Esophagus muscularis mucosa (tissue), 4 donors: Measurements from ENCODE around the gene CBLB. TPM values are rescaled to one million over a fixed set of nuclear protein-coding genes. Genes with fewer than 3 reads are reported as not detected.

Experiments
- DNase-seq: peaks from one replicate; pipeline ENCODE4 v3.0.0-alpha.2; 2017; ENCODE audit errors: extremely low spot score
- H3K27ac ChIP-seq, 4 donors: fragments of 200-600 bp; sonication (generic); replicated peaks in 1 of 4; 1 replicate in 3 of 4; 2 replicates in 1 of 4; pipeline ENCODE4 v1.5.1; 2016 to 2019; ENCODE audit warnings: mild to moderate bottlenecking in 1 of 4
- H3K27me3 ChIP-seq, 4 donors: fragments of 200-600 bp; sonication (generic); one replicate each; pipeline versions ENCODE4 v1.5.1 to v1.6.0; 2016 to 2019
- H3K36me3 ChIP-seq, 4 donors: fragments of 200-600 bp; sonication (generic); one replicate each; pipeline ENCODE4 v1.5.1; 2016 to 2019
- H3K4me1 ChIP-seq, 4 donors: fragments of 200-600 bp; sonication (generic); one replicate each; pipeline ENCODE4 v1.5.1; 2016 to 2019
- H3K4me3 ChIP-seq, 4 donors: fragments of 200-600 bp; sonication (generic); 1 replicate in 2 of 4; 2 replicates in 2 of 4; pipeline ENCODE4 v1.5.1; 2016 to 2019; ENCODE audit warnings: mild to moderate bottlenecking in 4 of 4, moderate library complexity in 1 of 4
- H3K9me3 ChIP-seq, 4 donors: fragments of 200-600 bp; sonication (generic); 1 replicate in 3 of 4; 2 replicates in 1 of 4; pipeline ENCODE4 v1.5.1; 2016 to 2019
- EP300 ChIP-seq: sonication (generic); formaldehyde crosslinking; IDR thresholded peaks from one replicate; pipeline ENCODE4 v1.6.1; 2017; ENCODE audit warnings: antibody characterized with exemption
- POLR2A ChIP-seq: fragments of 450-650 bp; IDR thresholded peaks from one replicate; pipeline ENCODE4 v1.6.1; 2017; ENCODE audit warnings: antibody characterized with exemption, moderate library complexity, mild to moderate bottlenecking, low read depth
- POLR2AphosphoS5 ChIP-seq, 2 donors: sonication (generic); formaldehyde crosslinking; IDR thresholded peaks; one replicate each; pipeline ENCODE4 v1.6.1; 2017; ENCODE audit warnings: antibody characterized with exemption in 2 of 2
- WGBS: methylation state at CpG from one replicate; pipeline ENCODE4 v1.1.5; 2018; 5-methylcytosine and 5-hydroxymethylcytosine counted together
- intact Hi-C: fragments of 100-400 bp; cut with DNase I; formaldehyde crosslinking; loops from one replicate; pipeline ENCODE4 v1.15.1; 2023
- total RNA-seq, 4 donors: library from RNA; depleted of rRNA; stranded (reverse); fragments of >200 nt; gene quantifications; one replicate each; pipeline versions ENCODE4 v1.1.0 to v1.2.1, GENCODE V29; 2016
- TF ChIP-seq, protein P1 (sequence below), 3 experiments: fragments of 200-600 bp in 2 of 3; fragments of 450-650 bp in 1 of 3; sonication (generic) in 2 of 3; IDR thresholded peaks; one replicate each; pipeline ENCODE4 v1.5.1; 2017 to 2019; ENCODE audit warnings: antibody characterized with exemption in 3 of 3, mild to moderate bottlenecking in 2 of 3, moderate library complexity in 1 of 3

The CBLB gene
- total RNA-seq, 4 donors from 2014 or later: 20.7 to 35.7 (median 26.2) TPM

- DNase-seq: no peak
- Histone ChIP-seq H3K27me3 (no peaks in the 10 kb centered on the region), H3K4me3 (no peak overlapping the region), H3K9me3 (no peaks in the 10 kb centered on the region), H3K27ac (no peak overlapping the region), H3K36me3 (peaks cover 18 to 45% (median 26%) of the 10 kb centered on the region in 4 donors), H3K4me1 (no peaks in the 10 kb centered on the region)
- no peak for TF ChIP-seq EP300
- TF ChIP-seq, protein P1, sequence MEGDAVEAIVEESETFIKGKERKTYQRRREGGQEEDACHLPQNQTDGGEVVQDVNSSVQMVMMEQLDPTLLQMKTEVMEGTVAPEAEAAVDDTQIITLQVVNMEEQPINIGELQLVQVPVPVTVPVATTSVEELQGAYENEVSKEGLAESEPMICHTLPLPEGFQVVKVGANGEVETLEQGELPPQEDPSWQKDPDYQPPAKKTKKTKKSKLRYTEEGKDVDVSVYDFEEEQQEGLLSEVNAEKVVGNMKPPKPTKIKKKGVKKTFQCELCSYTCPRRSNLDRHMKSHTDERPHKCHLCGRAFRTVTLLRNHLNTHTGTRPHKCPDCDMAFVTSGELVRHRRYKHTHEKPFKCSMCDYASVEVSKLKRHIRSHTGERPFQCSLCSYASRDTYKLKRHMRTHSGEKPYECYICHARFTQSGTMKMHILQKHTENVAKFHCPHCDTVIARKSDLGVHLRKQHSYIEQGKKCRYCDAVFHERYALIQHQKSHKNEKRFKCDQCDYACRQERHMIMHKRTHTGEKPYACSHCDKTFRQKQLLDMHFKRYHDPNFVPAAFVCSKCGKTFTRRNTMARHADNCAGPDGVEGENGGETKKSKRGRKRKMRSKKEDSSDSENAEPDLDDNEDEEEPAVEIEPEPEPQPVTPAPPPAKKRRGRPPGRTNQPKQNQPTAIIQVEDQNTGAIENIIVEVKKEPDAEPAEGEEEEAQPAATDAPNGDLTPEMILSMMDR (IDR thresholded peaks at IDR 0.05): no peak
- TF ChIP-seq POLR2A: no peak
- TF ChIP-seq POLR2AphosphoS5 (IDR thresholded peaks at IDR 0.05): no peak
- 68% methylated on average over 3 of the region's 3 CpGs for WGBS
- intact Hi-C loops: no loop called here
These were observed 145.8 kb downstream of the CBLB start for GRCh38 chr3:105722943-105723556.

DNA sequence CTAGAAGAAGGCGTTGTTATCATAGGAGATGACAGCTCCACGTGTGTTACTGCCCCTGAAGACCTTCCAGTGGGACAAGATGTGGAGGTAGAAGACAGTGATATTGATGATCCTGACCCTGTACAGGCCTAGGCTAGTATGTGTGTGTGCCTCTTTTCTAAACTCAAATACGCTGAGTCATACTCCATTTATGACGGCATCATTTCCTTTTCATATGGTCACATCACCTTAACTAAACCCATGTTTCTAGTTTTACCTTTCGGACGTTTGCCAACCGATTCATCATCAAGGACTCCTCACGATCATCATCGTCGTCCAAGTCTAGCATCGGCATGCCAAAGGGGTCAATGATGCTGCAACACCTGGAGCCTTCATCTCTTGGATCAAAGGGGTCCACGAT lies 149.0 kb downstream of the CBLB start:
- peaks cover 16 to 53% (median 30%) of the 10 kb centered on the region in 4 donors for H3K36me3 ChIP-seq
- H3K4me3 ChIP-seq: no peak overlapping the region
- no peaks in the 10 kb centered on the region for H3K27me3 ChIP-seq
- DNase-seq: no peak
- TF ChIP-seq POLR2A: no peak
- TF ChIP-seq, protein P1 (IDR thresholded peaks at IDR 0.05): no peak
- TF ChIP-seq EP300: no peak
- no peak for TF ChIP-seq POLR2AphosphoS5 (IDR thresholded peaks at IDR 0.05)
- H3K4me1 ChIP-seq: no peaks in the 10 kb centered on the region
- WGBS: 92% methylated on average over 12 of the region's 12 CpGs
- no peak overlapping the region for H3K27ac ChIP-seq
- intact Hi-C loops: no loop called here
- no peaks in the 10 kb centered on the region for H3K9me3 ChIP-seq

- Histone ChIP-seq H3K36me3 (peaks cover 16 to 84% (median 36%) of the 10 kb centered on the region in 4 donors), H3K4me1 (no peaks in the 10 kb centered on the region), H3K27ac (no peak overlapping the region), H3K27me3 (no peaks in the 10 kb centered on the region), H3K9me3 (no peaks in the 10 kb centered on the region), H3K4me3 (no peak overlapping the region)
- intact Hi-C loops: no loop called here
- TF ChIP-seq EP300: no peak
- no peak for TF ChIP-seq POLR2AphosphoS5 (IDR thresholded peaks at IDR 0.05)
- TF ChIP-seq, protein P1 (IDR thresholded peaks at IDR 0.05): no peak
- TF ChIP-seq POLR2A: no peak
- WGBS: 65% methylated on average over 3 of the region's 3 CpGs
- no peak for DNase-seq
These were observed 153.4 kb downstream of the CBLB start for GRCh38 chr3:105715372-105715771.

DNA sequence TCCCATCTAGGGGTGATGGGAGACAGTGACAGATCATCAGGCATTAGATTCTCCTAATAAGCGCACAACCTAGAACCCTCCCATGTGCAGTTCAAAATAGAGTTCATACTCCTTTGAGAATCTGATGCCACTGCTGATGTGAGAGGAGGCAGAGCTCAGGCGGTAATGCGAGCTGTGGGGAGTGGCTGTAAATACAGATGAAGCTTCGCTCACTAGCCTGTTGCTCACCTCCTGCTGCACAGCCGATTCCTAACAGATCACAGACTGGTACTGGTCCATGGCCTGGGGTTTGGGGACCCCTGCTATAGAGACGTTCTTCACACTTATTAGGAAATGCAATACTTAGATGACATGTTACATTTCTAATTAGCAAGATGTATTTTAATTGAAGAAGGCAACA lies 154.4 kb downstream of the CBLB start:
- peaks cover 10 to 82% (median 28%) of the 10 kb centered on the region in 4 donors for H3K36me3 ChIP-seq
- no peak overlapping the region for H3K4me3 ChIP-seq

More for the DNA sequence above, 154.4 kb downstream of the CBLB start:
- TF ChIP-seq EP300 (no peak), POLR2A (no peak), POLR2AphosphoS5 (IDR thresholded peaks at IDR 0.05) (no peak)
- TF ChIP-seq, protein P1 (IDR thresholded peaks at IDR 0.05): no peak
- intact Hi-C loops: no loop called here
- Histone ChIP-seq H3K4me1 (no peaks in the 10 kb centered on the region), H3K9me3 (no peaks in the 10 kb centered on the region), H3K27me3 (no peaks in the 10 kb centered on the region), H3K27ac (no peak overlapping the region)
- 94% methylated on average over 6 of the region's 6 CpGs for WGBS
- no peak for DNase-seq
